ENCODE results near the gene ARHGEF1.
"Not testable (repeated sequence)": the region's sequence is repeated elsewhere in the genome, so short reads cannot be mapped to it uniquely, and the experiment has no call there.

Gene ARHGEF1

GRCh38 chr19:41932720-41933332 is 49.8 kb downstream of the ARHGEF1 start:
- DNase-seq = no peak

GRCh38 chr19:41933693-41934426 is 50.9 kb downstream of the ARHGEF1 start:
- DNase-seq = no peak

GRCh38 chr19:41934849-41935374 is 51.9 kb downstream of the ARHGEF1 start:
- DNase-seq = peak; percentile 50

- no peak for DNase-seq
Measured at GRCh38 chr19:41935760-41936415, 52.9 kb downstream of the ARHGEF1 start.

GRCh38 chr19:41936416-41936850 is 53.4 kb downstream of the ARHGEF1 start:
- DNase-seq = no peak

- no peak for DNase-seq
Measured at GRCh38 chr19:41936961-41937360, 54.0 kb downstream of the ARHGEF1 start.

GRCh38 chr19:41937525-41938468 is 54.8 kb downstream of the ARHGEF1 start:
- no peak for DNase-seq

GRCh38 chr19:41939209-41939608 is 56.2 kb downstream of the ARHGEF1 start:
- DNase-seq = not testable (repeated sequence)

GRCh38 chr19:41939861-41940730 is 57.1 kb downstream of the ARHGEF1 start:
- peak; percentile 35 for DNase-seq

GRCh38 chr19:41940731-41941409 is 57.9 kb downstream of the ARHGEF1 start:
- no peak for DNase-seq

GRCh38 chr19:41941410-41942202 is 58.6 kb downstream of the ARHGEF1 start:
- no peak for DNase-seq

- no peak for DNase-seq
Measured at GRCh38 chr19:41944336-41944735, 61.4 kb downstream of the ARHGEF1 start.

- DNase-seq = no peak
Measured at GRCh38 chr19:41945135-41945766, 62.3 kb downstream of the ARHGEF1 start.

- DNase-seq = no peak
Measured at GRCh38 chr19:41947091-41947490, 64.1 kb downstream of the ARHGEF1 start.

- peak; percentile 66 for DNase-seq
Measured at GRCh38 chr19:41951686-41952172, 68.7 kb downstream of the ARHGEF1 start.

GRCh38 chr19:41955521-41955920 is 72.5 kb downstream of the ARHGEF1 start:
- DNase-seq = no peak

- no peak for DNase-seq
Measured at GRCh38 chr19:41956621-41957020, 73.6 kb downstream of the ARHGEF1 start.
